ENCODE results near the gene NOXO1.

GRCh38 chr16:1953734-1954133, 27.5 kb downstream of the NOXO1 start:
- TF ChIP-seq YY1 (IDR thresholded peaks at IDR 0.05; ENCODE audit: insufficient read depth, insufficient read length), result no peak
- TF ChIP-seq ZNF274 (IDR thresholded peaks at IDR 0.05; ENCODE audit: low read depth, low read length), result no peak

All from NT2/D1 (cell line).